ENCODE data around the gene PIGU. TPM values are rescaled to one million over a fixed set of nuclear protein-coding genes. Genes with fewer than 3 reads are reported as not detected.

PIGU gene
- total and polyA plus RNA-seq, 7 donors: 9.5 to 34.2 (median 15.0) TPM

DNA sequence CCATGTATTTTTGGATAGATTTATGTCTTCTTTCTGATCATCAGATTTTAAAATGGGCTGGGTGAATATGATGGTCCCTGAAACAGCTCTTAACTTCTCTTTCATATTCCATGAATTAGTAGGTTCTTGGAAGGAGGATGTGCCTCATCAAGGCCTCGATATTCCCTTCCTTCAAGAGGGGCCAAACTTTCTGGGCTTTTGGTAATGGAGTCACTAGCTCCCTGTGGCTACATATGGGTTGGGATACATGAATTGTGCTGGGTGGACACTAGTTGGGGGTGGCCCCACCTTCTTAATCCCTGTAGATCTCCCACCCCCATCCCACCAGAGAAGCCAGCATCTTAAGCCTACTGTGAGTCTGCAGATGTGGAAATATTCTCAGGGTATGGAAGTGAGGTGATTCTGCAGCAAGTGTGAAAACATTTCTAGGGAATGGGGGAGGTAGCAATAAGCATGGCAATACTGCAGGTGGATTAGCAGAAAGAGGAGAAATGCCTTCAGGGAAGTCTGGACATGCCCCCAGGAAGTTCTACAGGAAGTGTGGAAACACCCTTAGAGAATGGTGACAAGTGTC is 29.5 kb upstream of the PIGU start:
- no peaks in the 10 kb centered on the region for H3K27me3 ChIP-seq (ENCODE audit: insufficient read depth in 3 of 3, low read length in 2 of 3)
- ATAC-seq: no peak
- H3K9me3 ChIP-seq: no peaks in the 10 kb centered on the region
- no peak overlapping the region for H3K4me3 ChIP-seq
- H3K36me3 ChIP-seq (ENCODE audit: insufficient read depth in 1 of 2, low read depth in 1 of 2): no peaks in the 10 kb centered on the region
- peak overlapping the region; percentile 100 for H3K27ac ChIP-seq
- intact Hi-C loops (cut with DNase I): loop anchor here (2.0 to 10.0 kb wide), 5 partner anchors 126 to 392 kb away; partner anchors contain the start of gene MAP1LC3A (in 1 of the 2)
- peaks cover 30% of the 10 kb centered on the region for H3K4me1 ChIP-seq
- TF ChIP-seq, protein P1, sequence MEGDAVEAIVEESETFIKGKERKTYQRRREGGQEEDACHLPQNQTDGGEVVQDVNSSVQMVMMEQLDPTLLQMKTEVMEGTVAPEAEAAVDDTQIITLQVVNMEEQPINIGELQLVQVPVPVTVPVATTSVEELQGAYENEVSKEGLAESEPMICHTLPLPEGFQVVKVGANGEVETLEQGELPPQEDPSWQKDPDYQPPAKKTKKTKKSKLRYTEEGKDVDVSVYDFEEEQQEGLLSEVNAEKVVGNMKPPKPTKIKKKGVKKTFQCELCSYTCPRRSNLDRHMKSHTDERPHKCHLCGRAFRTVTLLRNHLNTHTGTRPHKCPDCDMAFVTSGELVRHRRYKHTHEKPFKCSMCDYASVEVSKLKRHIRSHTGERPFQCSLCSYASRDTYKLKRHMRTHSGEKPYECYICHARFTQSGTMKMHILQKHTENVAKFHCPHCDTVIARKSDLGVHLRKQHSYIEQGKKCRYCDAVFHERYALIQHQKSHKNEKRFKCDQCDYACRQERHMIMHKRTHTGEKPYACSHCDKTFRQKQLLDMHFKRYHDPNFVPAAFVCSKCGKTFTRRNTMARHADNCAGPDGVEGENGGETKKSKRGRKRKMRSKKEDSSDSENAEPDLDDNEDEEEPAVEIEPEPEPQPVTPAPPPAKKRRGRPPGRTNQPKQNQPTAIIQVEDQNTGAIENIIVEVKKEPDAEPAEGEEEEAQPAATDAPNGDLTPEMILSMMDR (IDR thresholded peaks at IDR 0.05): no peak
- WGBS, 3 donors: 77 to 97% (median 91%) methylated on average over 1 of the region's 1 CpG
- DNase-seq: no peak

GRCh38 chr20:34705397-34706301 is 28.8 kb upstream of the PIGU start:
- DNase-seq (no peak), ATAC-seq (no peak)
- H3K36me3 ChIP-seq (ENCODE audit: insufficient read depth in 1 of 2, low read depth in 1 of 2): no peaks in the 10 kb centered on the region
- peaks cover 29% of the 10 kb centered on the region for H3K4me1 ChIP-seq
- peak overlapping the region; percentile 100 for H3K27ac ChIP-seq
- H3K9me3 ChIP-seq: no peaks in the 10 kb centered on the region
- intact Hi-C loops (cut with DNase I): loop anchor here (2.0 to 10.0 kb wide), 5 partner anchors 125 to 391 kb away; partner anchors contain the start of gene MAP1LC3A (in 1 of the 2)
- TF ChIP-seq, protein P1 (IDR thresholded peaks at IDR 0.05): no peak
- peak overlapping the region; percentile 81 for H3K4me3 ChIP-seq
- H3K27me3 ChIP-seq (ENCODE audit: insufficient read depth in 3 of 3, low read length in 2 of 3): no peaks in the 10 kb centered on the region
- WGBS, 3 donors: 27 to 32% (median 31%) methylated on average over 6 of the region's 6 CpGs

DNA sequence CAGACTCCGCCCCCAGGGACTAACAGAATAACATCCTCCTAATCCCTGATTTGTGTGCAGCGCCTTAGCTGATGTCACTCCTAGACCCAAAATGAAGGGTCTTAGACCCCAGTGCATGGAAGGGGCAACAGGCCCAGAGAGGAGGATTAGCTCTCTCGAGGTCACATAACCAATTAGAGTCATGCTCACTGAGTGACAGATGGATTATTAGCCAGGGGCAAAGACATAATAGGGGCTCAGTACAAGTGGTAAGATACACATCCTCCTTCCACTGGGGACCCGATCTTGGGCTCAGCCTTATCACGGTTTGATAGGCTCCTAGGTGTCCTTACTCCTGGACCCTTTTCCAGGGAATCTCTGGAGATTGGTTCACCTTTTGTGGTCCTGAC is 28.1 kb upstream of the PIGU start:
- H3K4me1 ChIP-seq: peaks cover 23% of the 10 kb centered on the region
- H3K9me3 ChIP-seq: no peaks in the 10 kb centered on the region

GRCh38 chr20:34704177-34705007 is 27.5 kb upstream of the PIGU start, which contains the start of gene TP53INP2:
TSS of gene TP53INP2 (plus strand) at chr20:34704344. CDS start at chr20:34708740, 4,396 bp downstream.
- ATAC-seq: peak; percentile 82 to 86 (median 84)
- Histone ChIP-seq H3K27ac (peak within 1 kb of the TSS; percentile 100), H3K27me3 (ENCODE audit: insufficient read depth in 3 of 3, low read length in 2 of 3) (no peaks in the 10 kb centered on the region), H3K4me3 (peak within 1 kb of the TSS; percentile 81), H3K4me1 (peaks cover 23% of the 10 kb centered on the region), H3K9me3 (no peaks in the 10 kb centered on the region), H3K36me3 (ENCODE audit: insufficient read depth in 1 of 2, low read depth in 1 of 2) (no peaks in the 10 kb centered on the region)
- WGBS, 3 donors: 1% methylated on average over 30 to 82 of the region's 82 CpGs
- TF ChIP-seq, protein P1 (IDR thresholded peaks at IDR 0.05): no peak
- peak; percentile 93 to 96 for DNase-seq
- intact Hi-C loops (cut with DNase I): loop anchor here (5.0 to 10.0 kb wide), 4 partner anchors 127 to 390 kb away; partner anchors contain the start of gene MAP1LC3A (in 1 of the 2)

More for the DNA sequence above, 28.1 kb upstream of the PIGU start:
- H3K27me3 ChIP-seq (ENCODE audit: insufficient read depth in 3 of 3, low read length in 2 of 3): no peaks in the 10 kb centered on the region
- no peaks in the 10 kb centered on the region for H3K36me3 ChIP-seq (ENCODE audit: insufficient read depth in 1 of 2, low read depth in 1 of 2)
- WGBS, 3 donors: 14 to 25% (median 20%) methylated on average over 5 of the region's 5 CpGs
- intact Hi-C loops (cut with DNase I): loop anchor here (5.0 to 10.0 kb wide), 4 partner anchors 128 to 390 kb away; partner anchors contain the start of gene MAP1LC3A (in 1 of the 2)
- no peak for DNase-seq
- ATAC-seq: no peak
- peak overlapping the region; percentile 81 for H3K4me3 ChIP-seq
- TF ChIP-seq, protein P1 (IDR thresholded peaks at IDR 0.05): no peak
- peak overlapping the region; percentile 100 for H3K27ac ChIP-seq

Measured in psoas muscle (tissue), 8 donors.